Testis (tissue), 3 donors: ENCODE data around the gene BMPR1A. TPM values are rescaled to one million over a fixed set of nuclear protein-coding genes. Genes with fewer than 3 reads are reported as not detected.
"Not testable (repeated sequence)": the region's sequence is repeated elsewhere in the genome, so short reads cannot be mapped to it uniquely, and the experiment has no call there.

ENCODE experiments used
- DNase-seq: peaks from one replicate; pipeline ENCODE4 v3.0.0-alpha.2; 2019
- H3K27ac ChIP-seq, 2 donors: fragments of 200-600 bp; sonication (generic); one replicate each; pipeline ENCODE4 v1.5.1; 2019
- H3K27me3 ChIP-seq: fragments of 200-600 bp; sonication (generic); one replicate; pipeline ENCODE4 v1.5.1; 2019
- H3K36me3 ChIP-seq: fragments of 200-600 bp; sonication (generic); one replicate; pipeline ENCODE4 v1.5.1; 2017; ENCODE audit warnings: low read depth; ENCODE audit errors: missing control alignments
- H3K4me1 ChIP-seq: fragments of 200-600 bp; sonication (generic); one replicate; pipeline ENCODE4 v1.5.1; 2019
- H3K4me3 ChIP-seq, 2 donors: fragments of 200-600 bp; sonication (generic); one replicate each; pipeline ENCODE4 v1.5.1; 2017 to 2019
- H3K9me3 ChIP-seq: fragments of 200-600 bp; sonication (generic); one replicate; pipeline ENCODE4 v1.5.1; 2017
- CTCF ChIP-seq, 3 experiments: fragments of 450-650 bp in 2 of 3; fragments of 200-600 bp in 1 of 3; sonication (generic) in 1 of 3; IDR thresholded peaks; one replicate each; pipeline ENCODE4 v1.5.1; 2016 to 2019; ENCODE audit warnings: antibody characterized with exemption in 3 of 3, mild to moderate bottlenecking in 2 of 3, moderate library complexity in 1 of 3
- POLR2A ChIP-seq: fragments of 450-650 bp; IDR thresholded peaks from one replicate; pipeline ENCODE4 v1.6.1; 2017; ENCODE audit warnings: antibody characterized with exemption, mild to moderate bottlenecking, moderate library complexity
- WGBS, 2 donors: methylation state at CpG; one replicate each; pipeline ENCODE4 v1.1.5; 2018; 5-methylcytosine and 5-hydroxymethylcytosine counted together
- intact Hi-C: fragments of 100-400 bp; cut with DNase I; formaldehyde crosslinking; loops from one replicate; pipeline ENCODE4 v1.15.1; 2023; ENCODE audit warnings: low total_unique reads
- polyA plus RNA-seq: library from polyadenylated mRNA; stranded (reverse); fragments of 350-450 nt; fragmentation: Illumina TruSeq; extraction: RNeasy Lipid Tissue Mini Kit (QIAGEN cat#74804); gene quantifications from one replicate; pipeline ENCODE4 v1.2.3, GENCODE V29; 2014; ENCODE audit warnings: low read depth, low replicate concordance; ENCODE audit not compliant: insufficient read depth
- total RNA-seq, 2 donors: library from RNA; depleted of rRNA; stranded (reverse); fragments of >200 nt; gene quantifications; one replicate each; pipeline ENCODE4 v1.2.3, GENCODE V29; 2016

The BMPR1A gene
- total and polyA plus RNA-seq, 3 donors from 2014 or later, result 19.5 to 51.1 (median 42.6) TPM

GRCh38 chr10:86937502-86938154 lies 181.2 kb downstream of the BMPR1A start:
- Histone ChIP-seq H3K36me3 (no peaks in the 10 kb centered on the region), H3K4me1 (no peaks in the 10 kb centered on the region), H3K27ac (no peak overlapping the region), H3K9me3 (no peaks in the 10 kb centered on the region), H3K27me3 (no peaks in the 10 kb centered on the region), H3K4me3 (no peak overlapping the region)
- WGBS, 2 donors, result 71 to 78% methylated on average over 6 of the region's 6 CpGs
- DNase-seq, result no peak
- TF ChIP-seq CTCF (IDR thresholded peaks at IDR 0.05), result no peak
- no peak for TF ChIP-seq POLR2A
- intact Hi-C loops, result no loop called here

- no peak for DNase-seq
- Histone ChIP-seq H3K36me3 (no peaks in the 10 kb centered on the region), H3K27me3 (no peaks in the 10 kb centered on the region), H3K9me3 (no peaks in the 10 kb centered on the region), H3K4me3 (no peak overlapping the region), H3K4me1 (peaks cover under 1% of the 10 kb centered on the region), H3K27ac (no peak overlapping the region)
- intact Hi-C loops, result no loop called here
- WGBS, 2 donors, result 36 to 72% methylated on average over 2 of the region's 2 CpGs
- TF ChIP-seq CTCF (IDR thresholded peaks at IDR 0.05) (no peak), POLR2A (no peak)
These were observed 181.8 kb downstream of the BMPR1A start for GRCh38 chr10:86938260-86938659.

- H3K27me3 ChIP-seq, H3K4me3 ChIP-seq, intact Hi-C loops, H3K36me3 ChIP-seq, H3K27ac ChIP-seq, DNase-seq, H3K9me3 ChIP-seq: not testable (repeated sequence)
- WGBS, 2 donors, result 84 to 89% methylated on average over 16 of the region's 16 CpGs
- peaks cover 10% of the 10 kb centered on the region for H3K4me1 ChIP-seq
These were observed 183.7 kb downstream of the BMPR1A start for GRCh38 chr10:86940076-86940475.

GRCh38 chr10:86940677-86941076 lies 184.3 kb downstream of the BMPR1A start:
- Histone ChIP-seq H3K4me1 (peaks cover 15% of the 10 kb centered on the region), H3K27ac (no peak overlapping the region), H3K27me3 (no peaks in the 10 kb centered on the region), H3K4me3 (no peak overlapping the region), H3K36me3 (no peaks in the 10 kb centered on the region), H3K9me3 (no peaks in the 10 kb centered on the region)
- WGBS, 2 donors, result 76 to 79% methylated on average over 3 to 6 of the region's 6 CpGs
- intact Hi-C loops, result no loop called here
- TF ChIP-seq POLR2A, result no peak
- no peak for TF ChIP-seq CTCF (IDR thresholded peaks at IDR 0.05)
- DNase-seq, result no peak

GRCh38 chr10:86941426-86941825 lies 185.0 kb downstream of the BMPR1A start:
- TF ChIP-seq POLR2A, result no peak
- no peak for TF ChIP-seq CTCF (IDR thresholded peaks at IDR 0.05)
- intact Hi-C loops, result no loop called here
- H3K4me1 ChIP-seq, result peaks cover 22% of the 10 kb centered on the region

More at GRCh38 chr10:86941426-86941825, 185.0 kb downstream of the BMPR1A start:
- no peak for DNase-seq
- H3K9me3 ChIP-seq, result no peaks in the 10 kb centered on the region
- H3K36me3 ChIP-seq, result no peaks in the 10 kb centered on the region
- 79 to 83% methylated on average over 2 of the region's 2 CpGs for WGBS, 2 donors
- no peaks in the 10 kb centered on the region for H3K27me3 ChIP-seq
- no peak overlapping the region for H3K27ac ChIP-seq
- H3K4me3 ChIP-seq, result no peak overlapping the region
